Upper lobe of left lung (tissue), 4 donors: ENCODE results near the gene ZSCAN21.
A peak's percentile ranks its signal among the peaks of the same experiment; 100 is the strongest.

ENCODE experiments used
- POLR2A ChIP-seq, 4 donors: fragments of 450-650 bp; IDR thresholded peaks; one replicate each; pipeline ENCODE4 v1.5.1; 2016 to 2017; ENCODE audit warnings: antibody characterized with exemption in 4 of 4, mild to moderate bottlenecking in 2 of 4
- POLR2AphosphoS5 ChIP-seq, 2 donors: sonication (generic); formaldehyde crosslinking; IDR thresholded peaks; one replicate each; pipeline ENCODE4 v1.5.1; 2017; ENCODE audit warnings: antibody characterized with exemption in 2 of 2
- TF ChIP-seq, protein P1 (sequence below), 6 experiments: fragments of 450-650 bp in 4 of 6; fragments of 200-600 bp in 2 of 6; sonication (generic) in 2 of 6; IDR thresholded peaks; one replicate each; pipeline ENCODE4 v1.5.1; 2016 to 2019; ENCODE audit warnings: antibody characterized with exemption in 6 of 6

DNA sequence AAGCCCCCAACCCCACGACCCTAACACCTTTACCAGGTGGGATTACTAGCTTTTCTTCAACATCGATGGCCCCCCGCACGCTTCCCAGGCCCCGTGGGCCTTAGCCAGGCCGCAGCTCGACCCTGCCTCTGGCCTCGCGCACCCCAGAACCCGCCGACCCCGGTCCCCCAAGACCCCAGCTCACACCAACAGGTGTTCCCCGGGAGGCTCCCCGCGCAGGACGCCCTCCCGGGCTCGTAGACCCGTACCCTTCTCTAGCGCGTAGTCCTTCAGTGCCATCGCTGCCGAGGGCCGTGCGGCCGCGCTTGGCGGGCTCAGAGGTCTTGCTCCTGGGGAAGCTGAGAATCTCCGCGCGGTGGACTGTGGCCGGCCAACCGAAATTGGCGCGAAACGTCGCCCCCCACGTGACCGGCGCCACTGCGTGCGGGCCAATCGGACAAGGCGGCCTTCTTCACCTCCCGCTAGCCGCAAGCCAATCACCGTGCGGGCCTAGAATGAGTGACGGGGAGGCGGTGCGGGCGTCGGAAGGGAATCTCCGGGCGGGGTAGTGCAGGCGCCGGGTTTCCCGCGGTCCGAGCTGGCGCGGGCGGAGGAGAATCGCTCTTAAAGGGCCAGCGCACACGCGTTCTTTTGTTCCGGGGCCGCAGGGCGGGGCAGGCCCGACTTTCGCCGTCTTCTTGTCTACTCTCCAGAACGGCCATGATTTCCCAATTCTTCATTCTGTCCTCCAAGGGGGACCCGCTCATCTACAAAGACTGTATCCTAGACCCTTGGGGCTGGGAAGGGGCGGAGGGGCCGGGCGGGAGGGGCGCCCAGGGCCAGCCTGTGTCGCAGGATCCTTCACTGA is 51.7 kb downstream of the ZSCAN21 start, which contains the start of the genes AP4M1 and MCM7:
- TF ChIP-seq, protein P1, sequence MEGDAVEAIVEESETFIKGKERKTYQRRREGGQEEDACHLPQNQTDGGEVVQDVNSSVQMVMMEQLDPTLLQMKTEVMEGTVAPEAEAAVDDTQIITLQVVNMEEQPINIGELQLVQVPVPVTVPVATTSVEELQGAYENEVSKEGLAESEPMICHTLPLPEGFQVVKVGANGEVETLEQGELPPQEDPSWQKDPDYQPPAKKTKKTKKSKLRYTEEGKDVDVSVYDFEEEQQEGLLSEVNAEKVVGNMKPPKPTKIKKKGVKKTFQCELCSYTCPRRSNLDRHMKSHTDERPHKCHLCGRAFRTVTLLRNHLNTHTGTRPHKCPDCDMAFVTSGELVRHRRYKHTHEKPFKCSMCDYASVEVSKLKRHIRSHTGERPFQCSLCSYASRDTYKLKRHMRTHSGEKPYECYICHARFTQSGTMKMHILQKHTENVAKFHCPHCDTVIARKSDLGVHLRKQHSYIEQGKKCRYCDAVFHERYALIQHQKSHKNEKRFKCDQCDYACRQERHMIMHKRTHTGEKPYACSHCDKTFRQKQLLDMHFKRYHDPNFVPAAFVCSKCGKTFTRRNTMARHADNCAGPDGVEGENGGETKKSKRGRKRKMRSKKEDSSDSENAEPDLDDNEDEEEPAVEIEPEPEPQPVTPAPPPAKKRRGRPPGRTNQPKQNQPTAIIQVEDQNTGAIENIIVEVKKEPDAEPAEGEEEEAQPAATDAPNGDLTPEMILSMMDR (IDR thresholded peaks at IDR 0.05) = no peak
- TF ChIP-seq POLR2A (IDR thresholded peaks at IDR 0.05) = peak in 1 of 4 donors; percentile 41
- peak; percentile 75 to 87 for TF ChIP-seq POLR2AphosphoS5 (IDR thresholded peaks at IDR 0.05)
